Keratinocyte (primary cell): ENCODE data around the gene XIRP2.

Source experiments
- CTCF ChIP-seq, 3 experiments: IDR thresholded peaks in 1 of 3; conservative IDR thresholded peaks in 1 of 3; optimal IDR thresholded peaks in 1 of 3; 2 replicates in 2 of 3; 3 replicates in 1 of 3; pipeline versions ENCODE3 to v1.5.1; 2011; ENCODE audit warnings: low read length in 3 of 3, mild to moderate bottlenecking in 3 of 3, moderate library complexity in 2 of 3, control low read depth in 1 of 3, inconsistent platforms in 1 of 3; ENCODE audit not compliant: insufficient read depth in 2 of 3; ENCODE audit errors: extremely low read depth in 1 of 3
- EZH2 ChIP-seq: IDR thresholded peaks from one replicate; pipeline ENCODE4 v1.6.1; 2012; ENCODE audit warnings: inconsistent platforms, mild to moderate bottlenecking, low read length, moderate library complexity

GRCh38 chr2:167140767-167141166 is 252.5 kb downstream of the XIRP2 start:
- no peak for TF ChIP-seq CTCF (optimal IDR thresholded peaks at IDR 0.05 in 1 of 3, IDR thresholded peaks at IDR 0.05 in 1 of 3, conservative IDR thresholded peaks at IDR 0.05 in 1 of 3; ENCODE audit: extremely low read depth in 1 of 3, insufficient read depth in 2 of 3, low read length in 3 of 3)
- TF ChIP-seq EZH2 = no peak
